ENCODE measurements around the gene RFLNA.

- TF ChIP-seq, protein P1, sequence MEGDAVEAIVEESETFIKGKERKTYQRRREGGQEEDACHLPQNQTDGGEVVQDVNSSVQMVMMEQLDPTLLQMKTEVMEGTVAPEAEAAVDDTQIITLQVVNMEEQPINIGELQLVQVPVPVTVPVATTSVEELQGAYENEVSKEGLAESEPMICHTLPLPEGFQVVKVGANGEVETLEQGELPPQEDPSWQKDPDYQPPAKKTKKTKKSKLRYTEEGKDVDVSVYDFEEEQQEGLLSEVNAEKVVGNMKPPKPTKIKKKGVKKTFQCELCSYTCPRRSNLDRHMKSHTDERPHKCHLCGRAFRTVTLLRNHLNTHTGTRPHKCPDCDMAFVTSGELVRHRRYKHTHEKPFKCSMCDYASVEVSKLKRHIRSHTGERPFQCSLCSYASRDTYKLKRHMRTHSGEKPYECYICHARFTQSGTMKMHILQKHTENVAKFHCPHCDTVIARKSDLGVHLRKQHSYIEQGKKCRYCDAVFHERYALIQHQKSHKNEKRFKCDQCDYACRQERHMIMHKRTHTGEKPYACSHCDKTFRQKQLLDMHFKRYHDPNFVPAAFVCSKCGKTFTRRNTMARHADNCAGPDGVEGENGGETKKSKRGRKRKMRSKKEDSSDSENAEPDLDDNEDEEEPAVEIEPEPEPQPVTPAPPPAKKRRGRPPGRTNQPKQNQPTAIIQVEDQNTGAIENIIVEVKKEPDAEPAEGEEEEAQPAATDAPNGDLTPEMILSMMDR (IDR thresholded peaks at IDR 0.05; ENCODE audit: low read length), result no peak
- TF ChIP-seq EZH2 (IDR thresholded peaks at IDR 0.05; ENCODE audit: borderline replicate concordance, low read length), result no peak
These were observed 16.3 kb upstream of the RFLNA start for GRCh38 chr12:124278389-124279101.
